ENCODE measurements around the gene FAM98C.

Gene FAM98C

GRCh38 chr19:38433268-38433733 lies 30.4 kb downstream of the FAM98C start, which contains the start of gene RYR1:
Gene RYR1, plus strand, starts transcription at chr19:38433691. Its CDS starts 139 bp downstream, at chr19:38433830.
- Histone ChIP-seq H2AFZ (ENCODE audit: low read length) (no peak within 1 kb of the TSS), H3K4me3 (ENCODE audit: low read length) (no peak within 1 kb of the TSS), H3K9ac (ENCODE audit: low read length) (no peak within 1 kb of the TSS)

DNA sequence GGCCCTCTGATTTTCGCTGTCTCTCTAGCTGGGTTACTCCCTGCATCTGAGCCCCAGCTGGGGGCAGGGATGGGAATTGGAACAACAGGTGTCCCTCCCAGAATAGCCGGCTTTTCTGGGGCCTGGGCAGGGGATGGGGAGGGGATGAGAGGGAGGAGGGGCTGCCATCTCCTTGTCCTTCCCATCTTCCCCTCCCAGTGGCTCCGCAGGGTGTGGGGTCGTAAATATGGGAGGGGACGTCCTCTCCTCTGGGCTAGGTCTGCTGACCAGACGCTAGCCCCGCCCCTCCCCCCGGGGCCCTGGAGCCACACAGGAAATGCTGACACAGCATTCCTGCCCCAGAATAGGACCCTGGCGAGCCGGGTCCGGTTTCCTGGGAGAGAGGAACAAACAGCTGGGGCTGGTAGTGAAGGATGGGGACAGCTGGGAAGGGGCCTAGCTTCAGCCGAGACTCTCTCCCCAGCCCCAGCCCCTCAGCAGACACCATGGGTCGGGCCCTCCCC lies 31.7 kb downstream of the FAM98C start:
- no peaks in the 10 kb centered on the region for H3K9me3 ChIP-seq (replicated peaks; ENCODE audit: insufficient read depth, low read length)
- TF ChIP-seq CTCF (IDR thresholded peaks at IDR 0.05; ENCODE audit: low read length): no peak
- TF ChIP-seq EZH2 (optimal IDR thresholded peaks at IDR 0.05; ENCODE audit: low read depth, low read length): no peak
- no peak for TF ChIP-seq EZH2phosphoT487 (IDR thresholded peaks at IDR 0.05; ENCODE audit: low read length)
- H3F3A ChIP-seq (ENCODE audit: insufficient read depth, low read length): no peaks in the 10 kb centered on the region
- H3K4me2 ChIP-seq (ENCODE audit: low read depth, low read length): no peak overlapping the region
- H3K27ac ChIP-seq (ENCODE audit: low read length): no peak overlapping the region
- H3K9ac ChIP-seq (ENCODE audit: low read length): no peak overlapping the region
- H3K4me1 ChIP-seq (ENCODE audit: low read length): no peaks in the 10 kb centered on the region
- no peak for DNase-seq
- no peaks in the 10 kb centered on the region for H3K9me2 ChIP-seq (replicated peaks; ENCODE audit: insufficient read depth, low read length)
- H3K27me3 ChIP-seq (replicated peaks; ENCODE audit: insufficient read depth, low read length): peaks cover 65% of the 10 kb centered on the region
- no peaks in the 10 kb centered on the region for H3K36me3 ChIP-seq (replicated peaks; ENCODE audit: insufficient read depth, low read length)
- no peak overlapping the region for H2AFZ ChIP-seq (ENCODE audit: low read length)
- H3K4me3 ChIP-seq (ENCODE audit: low read length): no peak overlapping the region
- no peaks in the 10 kb centered on the region for H3K79me2 ChIP-seq (ENCODE audit: low read length)
- H4K20me1 ChIP-seq (ENCODE audit: insufficient read depth, low read length): no peaks in the 10 kb centered on the region

More at GRCh38 chr19:38433268-38433733, 30.4 kb downstream of the FAM98C start, which contains the start of gene RYR1:
- peak; percentile 16 for DNase-seq
- Histone ChIP-seq H3K27ac (ENCODE audit: low read length) (no peak within 1 kb of the TSS), H3K27me3 (replicated peaks; ENCODE audit: insufficient read depth, low read length) (peaks cover 67% of the 10 kb centered on the region), H3F3A (ENCODE audit: insufficient read depth, low read length) (no peaks in the 10 kb centered on the region), H3K4me2 (ENCODE audit: low read depth, low read length) (no peak within 1 kb of the TSS), H3K36me3 (replicated peaks; ENCODE audit: insufficient read depth, low read length) (no peaks in the 10 kb centered on the region), H3K9me3 (replicated peaks; ENCODE audit: insufficient read depth, low read length) (no peaks in the 10 kb centered on the region), H3K79me2 (ENCODE audit: low read length) (no peaks in the 10 kb centered on the region), H4K20me1 (ENCODE audit: insufficient read depth, low read length) (no peaks in the 10 kb centered on the region), H3K4me1 (ENCODE audit: low read length) (no peaks in the 10 kb centered on the region), H3K9me2 (replicated peaks; ENCODE audit: insufficient read depth, low read length) (no peaks in the 10 kb centered on the region)
- TF ChIP-seq EZH2 (optimal IDR thresholded peaks at IDR 0.05; ENCODE audit: low read depth, low read length): no peak
- no peak for TF ChIP-seq CTCF (IDR thresholded peaks at IDR 0.05; ENCODE audit: low read length)
- no peak for TF ChIP-seq EZH2phosphoT487 (IDR thresholded peaks at IDR 0.05; ENCODE audit: low read length)

- no peak overlapping the region for H3K9ac ChIP-seq (ENCODE audit: low read length)
- no peaks in the 10 kb centered on the region for H3F3A ChIP-seq (ENCODE audit: insufficient read depth, low read length)
- H2AFZ ChIP-seq (ENCODE audit: low read length): no peak overlapping the region
- H3K36me3 ChIP-seq (replicated peaks; ENCODE audit: insufficient read depth, low read length): no peaks in the 10 kb centered on the region
- TF ChIP-seq EZH2phosphoT487 (IDR thresholded peaks at IDR 0.05; ENCODE audit: low read length) (no peak), EZH2 (optimal IDR thresholded peaks at IDR 0.05; ENCODE audit: low read depth, low read length) (no peak), CTCF (IDR thresholded peaks at IDR 0.05; ENCODE audit: low read length) (no peak)
- H3K9me2 ChIP-seq (replicated peaks; ENCODE audit: insufficient read depth, low read length): no peaks in the 10 kb centered on the region
- no peak overlapping the region for H3K4me2 ChIP-seq (ENCODE audit: low read depth, low read length)
- no peaks in the 10 kb centered on the region for H3K4me1 ChIP-seq (ENCODE audit: low read length)
- no peak overlapping the region for H3K4me3 ChIP-seq (ENCODE audit: low read length)
- no peaks in the 10 kb centered on the region for H4K20me1 ChIP-seq (ENCODE audit: insufficient read depth, low read length)
- no peak overlapping the region for H3K27ac ChIP-seq (ENCODE audit: low read length)
- no peaks in the 10 kb centered on the region for H3K9me3 ChIP-seq (replicated peaks; ENCODE audit: insufficient read depth, low read length)
- peaks cover 62% of the 10 kb centered on the region for H3K27me3 ChIP-seq (replicated peaks; ENCODE audit: insufficient read depth, low read length)
- no peaks in the 10 kb centered on the region for H3K79me2 ChIP-seq (ENCODE audit: low read length)
- no peak for DNase-seq
These were observed 34.4 kb downstream of the FAM98C start for GRCh38 chr19:38437295-38437694.

Data from MM.1S (cell line).